ENCODE data around the gene DLG2. TPM values are rescaled to one million over a fixed set of nuclear protein-coding genes. Genes with fewer than 3 reads are reported as not detected.

Gene DLG2
- total and polyA plus RNA-seq, 2 of the 8 experiments (the other 6 are each of a cell fraction or from before 2014, with no cell fraction given): 1.7 to 14.3 TPM

GRCh38 chr11:83630211-83630610 lies 1996.9 kb downstream of the DLG2 start (continued):
- no peak for TF ChIP-seq CHD7 (IDR thresholded peaks at IDR 0.05; ENCODE audit: insufficient replicate concordance, low read length)
- TF ChIP-seq SIRT6 (IDR thresholded peaks at IDR 0.05; ENCODE audit: low read length): no peak
- no peak for TF ChIP-seq KDM5A (IDR thresholded peaks at IDR 0.05; ENCODE audit: low read length)
- TF ChIP-seq POLR2A (IDR thresholded peaks at IDR 0.05; ENCODE audit: control extremely low read depth in 1 of 2, low read depth in 2 of 2, low read length in 2 of 2): no peak
- no peak for TF ChIP-seq TAF1 (IDR thresholded peaks at IDR 0.05; ENCODE audit: low read depth, low read length)
- no peak for TF ChIP-seq SUZ12 (IDR thresholded peaks at IDR 0.05; ENCODE audit: low read length)
- no peak for TF ChIP-seq ASH2L (IDR thresholded peaks at IDR 0.05; ENCODE audit: low read length)
- no peak for TF ChIP-seq RBBP5 (IDR thresholded peaks at IDR 0.05; ENCODE audit: borderline replicate concordance, low read depth, low read length)
- no peak for TF ChIP-seq CHD2 (IDR thresholded peaks at IDR 0.05; ENCODE audit: low read length)
- TF ChIP-seq, protein P1, sequence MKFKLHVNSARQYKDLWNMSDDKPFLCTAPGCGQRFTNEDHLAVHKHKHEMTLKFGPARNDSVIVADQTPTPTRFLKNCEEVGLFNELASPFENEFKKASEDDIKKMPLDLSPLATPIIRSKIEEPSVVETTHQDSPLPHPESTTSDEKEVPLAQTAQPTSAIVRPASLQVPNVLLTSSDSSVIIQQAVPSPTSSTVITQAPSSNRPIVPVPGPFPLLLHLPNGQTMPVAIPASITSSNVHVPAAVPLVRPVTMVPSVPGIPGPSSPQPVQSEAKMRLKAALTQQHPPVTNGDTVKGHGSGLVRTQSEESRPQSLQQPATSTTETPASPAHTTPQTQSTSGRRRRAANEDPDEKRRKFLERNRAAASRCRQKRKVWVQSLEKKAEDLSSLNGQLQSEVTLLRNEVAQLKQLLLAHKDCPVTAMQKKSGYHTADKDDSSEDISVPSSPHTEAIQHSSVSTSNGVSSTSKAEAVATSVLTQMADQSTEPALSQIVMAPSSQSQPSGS (IDR thresholded peaks at IDR 0.05; ENCODE audit: low read length): no peak
- TF ChIP-seq SP4 (IDR thresholded peaks at IDR 0.05; ENCODE audit: low read length): no peak
